Brain microvascular endothelial cell (primary cell): Measurements from ENCODE around the gene M6PR.

ENCODE experiments used
- DNase-seq: peaks from one replicate; pipeline ENCODE4 v3.0.0-alpha.2; 2020
- H3K27ac ChIP-seq: fragments of 250-450 bp; sonication (Bioruptor Pico); 2 replicates; pipeline ENCODE4 v1.5.1; 2020; ENCODE audit warnings: mild to moderate bottlenecking, moderate library complexity
- H3K27me3 ChIP-seq: fragments of 250-450 bp; sonication (Bioruptor Pico); replicated peaks from 2 replicates; pipeline ENCODE4 v1.5.1; 2020; ENCODE audit warnings: mild to moderate bottlenecking
- H3K36me3 ChIP-seq: fragments of 250-450 bp; sonication (Bioruptor Pico); replicated peaks from 2 replicates; pipeline ENCODE4 v1.5.1; 2020; ENCODE audit warnings: mild to moderate bottlenecking
- H3K4me3 ChIP-seq: 2 replicates; pipeline ENCODE4 v1.5.1; 2011; ENCODE audit warnings: low read depth, mild to moderate bottlenecking, control low read depth, low read length, moderate library complexity
- in situ Hi-C: cut with HindIII; loops from 2 replicates; pipeline ENCODE4 v1.10.0; 2017; ENCODE audit warnings: low sequenced_read_pairs, low pct_ligation_motif_present
- TF ChIP-seq, protein P1 (sequence below): IDR thresholded peaks from 2 replicates; pipeline ENCODE4 v1.5.1; 2011; ENCODE audit warnings: low read depth, mild to moderate bottlenecking, moderate library complexity, low read length, control low read depth, inconsistent platforms; ENCODE audit errors: missing control alignments

The M6PR gene

DNA sequence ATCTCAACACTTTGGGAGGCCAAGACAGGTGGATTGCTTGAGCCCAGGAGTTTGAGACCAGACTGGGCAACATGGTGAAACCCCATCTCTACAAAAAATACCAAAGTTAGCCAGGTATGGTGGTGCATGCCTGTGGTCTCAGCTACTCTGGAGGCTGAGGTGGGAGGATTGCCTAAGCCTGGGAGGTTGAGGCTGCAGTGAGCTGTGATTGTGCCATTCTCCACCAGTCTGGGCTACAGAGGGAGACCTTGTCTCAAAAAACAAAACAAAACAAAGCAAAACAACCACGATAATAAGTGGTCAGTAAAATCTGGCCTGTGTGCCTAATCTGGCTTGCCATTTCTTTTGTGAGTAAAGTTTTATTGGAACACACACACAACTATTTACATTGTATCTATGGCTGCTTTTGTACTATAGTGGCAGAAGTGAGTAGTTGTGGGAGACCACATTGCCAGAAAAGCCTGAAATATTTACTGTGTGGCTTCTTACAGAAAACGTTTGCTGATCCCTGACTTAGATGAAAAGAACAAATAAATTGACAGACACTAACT lies 20.5 kb upstream of the M6PR start:
- no peak for DNase-seq
- H3K4me3 ChIP-seq, result no peak overlapping the region
- TF ChIP-seq, protein P1, sequence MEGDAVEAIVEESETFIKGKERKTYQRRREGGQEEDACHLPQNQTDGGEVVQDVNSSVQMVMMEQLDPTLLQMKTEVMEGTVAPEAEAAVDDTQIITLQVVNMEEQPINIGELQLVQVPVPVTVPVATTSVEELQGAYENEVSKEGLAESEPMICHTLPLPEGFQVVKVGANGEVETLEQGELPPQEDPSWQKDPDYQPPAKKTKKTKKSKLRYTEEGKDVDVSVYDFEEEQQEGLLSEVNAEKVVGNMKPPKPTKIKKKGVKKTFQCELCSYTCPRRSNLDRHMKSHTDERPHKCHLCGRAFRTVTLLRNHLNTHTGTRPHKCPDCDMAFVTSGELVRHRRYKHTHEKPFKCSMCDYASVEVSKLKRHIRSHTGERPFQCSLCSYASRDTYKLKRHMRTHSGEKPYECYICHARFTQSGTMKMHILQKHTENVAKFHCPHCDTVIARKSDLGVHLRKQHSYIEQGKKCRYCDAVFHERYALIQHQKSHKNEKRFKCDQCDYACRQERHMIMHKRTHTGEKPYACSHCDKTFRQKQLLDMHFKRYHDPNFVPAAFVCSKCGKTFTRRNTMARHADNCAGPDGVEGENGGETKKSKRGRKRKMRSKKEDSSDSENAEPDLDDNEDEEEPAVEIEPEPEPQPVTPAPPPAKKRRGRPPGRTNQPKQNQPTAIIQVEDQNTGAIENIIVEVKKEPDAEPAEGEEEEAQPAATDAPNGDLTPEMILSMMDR, result no peak
- no peaks in the 10 kb centered on the region for H3K27me3 ChIP-seq
- no peaks in the 10 kb centered on the region for H3K36me3 ChIP-seq
- in situ Hi-C loops, result no loop called here
- H3K27ac ChIP-seq, result no peak overlapping the region

DNA sequence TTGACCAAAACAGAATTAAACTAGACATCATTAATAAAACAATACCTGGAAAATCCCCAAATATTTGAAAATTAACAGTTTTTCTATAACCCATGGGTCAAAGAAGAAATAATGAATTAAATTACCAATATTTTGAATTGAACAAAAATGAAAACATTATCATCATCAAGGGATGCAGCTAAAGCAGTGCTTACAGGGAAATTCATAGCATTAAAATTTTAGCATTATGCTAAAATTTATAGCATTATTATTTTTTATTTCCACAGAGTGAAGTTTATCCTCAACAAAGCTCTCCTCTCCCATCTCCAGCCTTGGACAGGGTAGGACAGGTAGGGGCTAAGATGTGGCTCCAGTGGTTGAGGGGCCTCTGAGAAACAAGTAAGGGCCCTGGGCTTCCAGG lies 19.3 kb upstream of the M6PR start:
- TF ChIP-seq, protein P1, result no peak
- Histone ChIP-seq H3K4me3 (no peak overlapping the region), H3K27ac (no peak overlapping the region), H3K36me3 (no peaks in the 10 kb centered on the region), H3K27me3 (no peaks in the 10 kb centered on the region)
- in situ Hi-C loops, result no loop called here
- no peak for DNase-seq

DNA sequence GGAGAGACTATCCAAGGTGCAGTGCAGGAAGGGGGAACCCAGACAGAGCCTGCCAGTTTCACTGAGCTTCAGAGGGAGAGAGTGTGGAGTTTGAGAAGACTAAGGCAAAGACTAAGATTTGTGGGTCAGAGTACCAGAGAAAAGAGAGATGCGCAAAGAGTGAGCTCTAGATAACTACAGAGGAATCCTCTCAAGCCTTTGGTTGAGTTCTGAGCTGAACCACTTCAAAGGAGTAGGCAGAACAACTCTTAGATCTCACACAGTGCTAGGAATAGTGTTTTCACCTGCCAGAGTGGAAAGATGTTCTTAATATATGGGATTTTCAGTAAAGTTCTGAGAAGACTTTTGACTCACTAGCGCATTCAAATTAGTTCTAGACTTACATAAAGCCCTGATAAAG lies 10.7 kb upstream of the M6PR start:
- DNase-seq, result no peak
- in situ Hi-C loops, result no loop called here
- H3K36me3 ChIP-seq, result no peaks in the 10 kb centered on the region

DNA sequence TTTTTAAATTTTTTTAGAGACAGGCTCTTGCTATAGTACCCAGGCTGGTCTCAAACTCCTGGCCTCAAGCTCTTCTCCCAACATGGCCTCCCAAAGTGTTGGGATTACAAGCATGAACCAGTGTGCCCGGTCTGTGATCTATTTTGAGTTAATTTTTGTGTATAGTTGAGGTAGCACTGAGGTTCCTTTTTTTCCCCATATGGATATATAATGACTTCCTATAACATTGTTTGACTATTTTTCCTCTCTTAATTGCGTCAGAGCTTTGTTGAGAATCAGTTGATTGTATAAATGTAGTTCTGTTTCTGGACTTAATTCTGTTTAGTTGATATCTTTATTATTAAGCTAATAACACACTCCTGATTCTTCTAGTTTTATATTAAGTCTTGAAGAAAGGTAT lies 8.6 kb upstream of the M6PR start:
- TF ChIP-seq, protein P1, result no peak
- Histone ChIP-seq H3K27ac (no peak overlapping the region), H3K27me3 (no peaks in the 10 kb centered on the region), H3K36me3 (no peaks in the 10 kb centered on the region), H3K4me3 (no peak overlapping the region)
- in situ Hi-C loops, result no loop called here
- DNase-seq, result no peak

More for the DNA sequence above, 10.7 kb upstream of the M6PR start:
- Histone ChIP-seq H3K4me3 (no peak overlapping the region), H3K27ac (no peak overlapping the region), H3K27me3 (no peaks in the 10 kb centered on the region)
- TF ChIP-seq, protein P1, result no peak

DNA sequence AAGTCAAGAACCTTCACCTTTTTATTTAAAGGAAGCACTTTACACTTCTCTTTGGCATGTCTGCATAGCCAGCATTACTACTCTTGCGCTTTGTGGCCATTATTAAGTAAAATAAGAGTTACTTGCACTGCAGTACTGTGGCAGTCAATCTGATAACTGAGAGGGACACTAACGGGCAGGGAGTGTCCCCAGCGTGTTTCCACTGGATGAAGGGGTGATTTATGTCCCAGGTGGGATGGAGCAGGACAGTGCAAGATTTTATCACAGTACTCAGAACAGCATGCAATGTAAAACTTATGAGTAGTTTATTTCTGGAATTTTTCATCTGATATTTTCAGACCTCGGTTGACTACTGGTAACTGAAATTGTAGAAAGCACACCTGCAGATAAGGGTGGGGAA lies 8.1 kb upstream of the M6PR start:
- in situ Hi-C loops, result no loop called here
- H3K27me3 ChIP-seq, result no peaks in the 10 kb centered on the region
- H3K4me3 ChIP-seq, result no peak overlapping the region
- H3K27ac ChIP-seq, result no peak overlapping the region
- TF ChIP-seq, protein P1, result no peak
- no peaks in the 10 kb centered on the region for H3K36me3 ChIP-seq
- no peak for DNase-seq

DNA sequence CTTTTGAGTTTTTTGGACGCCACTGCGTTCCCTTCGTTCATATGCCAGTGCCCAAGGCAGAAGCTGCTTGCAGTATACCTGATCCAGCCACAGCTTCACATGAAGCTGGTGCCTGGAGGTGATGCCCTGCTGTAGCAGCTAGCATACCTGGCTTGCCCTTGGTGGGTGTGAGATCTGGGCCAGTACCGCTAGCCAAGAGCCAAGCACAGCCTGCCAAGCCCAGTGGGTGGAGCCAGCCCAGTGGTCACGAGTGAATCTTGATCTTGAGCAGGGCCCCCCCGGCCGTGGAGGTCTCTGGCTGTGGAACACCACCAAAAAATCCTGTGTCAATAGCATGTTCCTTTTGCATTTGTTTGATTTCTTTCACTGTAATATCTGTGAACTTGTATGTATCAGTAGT lies 7.3 kb upstream of the M6PR start:
- Histone ChIP-seq H3K27me3 (no peaks in the 10 kb centered on the region), H3K4me3 (no peak overlapping the region), H3K36me3 (no peaks in the 10 kb centered on the region), H3K27ac (no peak overlapping the region)
- no peak for DNase-seq
- in situ Hi-C loops, result no loop called here
- TF ChIP-seq, protein P1, result no peak
